Measurements from ENCODE around the gene PRDM2. TPM values are rescaled to one million over a fixed set of nuclear protein-coding genes. Genes with fewer than 3 reads are reported as not detected.

Gene PRDM2
- total RNA-seq, 2 donors from 2014 or later = 43.0 to 45.4 TPM

GRCh38 chr1:13782634-13783360 is 82.8 kb downstream of the PRDM2 start:
- Histone ChIP-seq H3K4me3 (peak overlapping the region; percentile 48), H3K27ac (peak overlapping the region in 1 of 2 donors; percentile 23), H3K36me3 (peaks cover 4% of the 10 kb centered on the region), H3K27me3 (replicated peaks; ENCODE audit: insufficient read depth) (no peaks in the 10 kb centered on the region), H3K9me3 (no peaks in the 10 kb centered on the region), H3K4me1 (ENCODE audit: control insufficient read depth in 1 of 2, low read depth in 2 of 2) (peaks cover 15 to 38% of the 10 kb centered on the region in 2 donors)
- TF ChIP-seq CTCF (IDR thresholded peaks at IDR 0.05) = no peak
- DNase-seq (ENCODE audit: low spot score) = no peak
- ATAC-seq (ENCODE audit: insufficient number of reproducible peaks, low FRiP score, low read depth) = no peak

GRCh38 chr1:13783551-13783950 is 83.6 kb downstream of the PRDM2 start:
- no peaks in the 10 kb centered on the region for H3K9me3 ChIP-seq
- no peak overlapping the region for H3K27ac ChIP-seq
- H3K4me1 ChIP-seq (ENCODE audit: control insufficient read depth in 1 of 2, low read depth in 2 of 2) = peaks cover 15 to 38% of the 10 kb centered on the region in 2 donors
- H3K4me3 ChIP-seq = no peak overlapping the region
- H3K36me3 ChIP-seq = peaks cover under 1% of the 10 kb centered on the region
- H3K27me3 ChIP-seq (replicated peaks; ENCODE audit: insufficient read depth) = no peaks in the 10 kb centered on the region
- DNase-seq (ENCODE audit: low spot score) (no peak), ATAC-seq (ENCODE audit: insufficient number of reproducible peaks, low FRiP score, low read depth) (no peak)
- no peak for TF ChIP-seq CTCF (IDR thresholded peaks at IDR 0.05)

- Histone ChIP-seq H3K36me3 (peaks cover 8% of the 10 kb centered on the region), H3K27ac (no peak overlapping the region), H3K27me3 (replicated peaks; ENCODE audit: insufficient read depth) (no peaks in the 10 kb centered on the region), H3K9me3 (no peaks in the 10 kb centered on the region), H3K4me3 (no peak overlapping the region), H3K4me1 (ENCODE audit: control insufficient read depth in 1 of 2, low read depth in 2 of 2) (peaks cover 15 to 38% of the 10 kb centered on the region in 2 donors)
- ATAC-seq (ENCODE audit: insufficient number of reproducible peaks, low FRiP score, low read depth) (no peak), DNase-seq (ENCODE audit: low spot score) (no peak)
- TF ChIP-seq CTCF (IDR thresholded peaks at IDR 0.05) = no peak
These were observed 85.0 kb downstream of the PRDM2 start for GRCh38 chr1:13784971-13785370.

- H3K4me3 ChIP-seq = no peak overlapping the region
- H3K4me1 ChIP-seq (ENCODE audit: control insufficient read depth in 1 of 2, low read depth in 2 of 2) = peaks cover 12 to 35% of the 10 kb centered on the region in 2 donors
- ATAC-seq (ENCODE audit: insufficient number of reproducible peaks, low FRiP score, low read depth) (no peak), DNase-seq (ENCODE audit: low spot score) (no peak)
- H3K27ac ChIP-seq = no peak overlapping the region
- no peak for TF ChIP-seq CTCF (IDR thresholded peaks at IDR 0.05)
- H3K9me3 ChIP-seq = no peaks in the 10 kb centered on the region
- H3K27me3 ChIP-seq (replicated peaks; ENCODE audit: insufficient read depth) = no peaks in the 10 kb centered on the region
- H3K36me3 ChIP-seq = peaks cover 8% of the 10 kb centered on the region
These were observed 86.6 kb downstream of the PRDM2 start for GRCh38 chr1:13786541-13786940.

- Histone ChIP-seq H3K9me3 (no peaks in the 10 kb centered on the region), H3K27me3 (replicated peaks; ENCODE audit: insufficient read depth) (no peaks in the 10 kb centered on the region), H3K27ac (no peak overlapping the region), H3K4me3 (no peak overlapping the region), H3K36me3 (peaks cover 8% of the 10 kb centered on the region), H3K4me1 (ENCODE audit: control insufficient read depth in 1 of 2, low read depth in 2 of 2) (peaks cover 16 to 34% of the 10 kb centered on the region in 2 donors)
- ATAC-seq (ENCODE audit: insufficient number of reproducible peaks, low FRiP score, low read depth) = no peak
- no peak for TF ChIP-seq CTCF (IDR thresholded peaks at IDR 0.05)
- DNase-seq (ENCODE audit: low spot score) = no peak
These were observed 88.8 kb downstream of the PRDM2 start for GRCh38 chr1:13788795-13789194.

Data from thoracic aorta (tissue), 2 donors.